CD4-positive, alpha-beta T cell treated with Interleukin-6 at 100 ng/mL for 8 hours (primary cell): Measurements from ENCODE around the gene ING1.
A peak's percentile ranks its signal among the peaks of the same experiment; 100 is the strongest.
"Not testable (repeated sequence)": the region's sequence is repeated elsewhere in the genome, so short reads cannot be mapped to it uniquely, and the experiment has no call there.

Source experiments
- DNase-seq: peaks from one replicate; pipeline ENCODE4 v3.0.0-alpha.2; 2020; ENCODE audit warnings: mixed read lengths, low spot score

Gene ING1

DNA sequence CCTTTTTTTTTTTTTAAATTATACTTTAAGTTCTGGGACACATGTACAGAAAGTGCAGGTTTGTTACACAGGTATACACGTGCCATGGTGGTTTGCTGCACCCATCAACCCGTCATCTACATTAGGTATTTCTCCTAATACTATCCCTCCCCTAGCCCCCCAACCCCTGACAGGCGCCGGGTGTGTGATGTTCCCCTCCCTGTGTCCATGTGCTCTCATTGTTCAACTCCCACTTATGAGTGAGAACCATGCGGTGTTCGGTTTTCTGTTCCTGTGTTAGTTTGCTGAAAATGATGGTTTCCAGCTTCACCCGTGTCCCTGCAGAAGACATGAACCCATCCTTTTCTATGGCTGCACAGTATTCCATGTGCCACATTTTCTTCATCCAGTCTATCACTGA is 17.7 kb upstream of the ING1 start:
- DNase-seq = not testable (repeated sequence)

DNA sequence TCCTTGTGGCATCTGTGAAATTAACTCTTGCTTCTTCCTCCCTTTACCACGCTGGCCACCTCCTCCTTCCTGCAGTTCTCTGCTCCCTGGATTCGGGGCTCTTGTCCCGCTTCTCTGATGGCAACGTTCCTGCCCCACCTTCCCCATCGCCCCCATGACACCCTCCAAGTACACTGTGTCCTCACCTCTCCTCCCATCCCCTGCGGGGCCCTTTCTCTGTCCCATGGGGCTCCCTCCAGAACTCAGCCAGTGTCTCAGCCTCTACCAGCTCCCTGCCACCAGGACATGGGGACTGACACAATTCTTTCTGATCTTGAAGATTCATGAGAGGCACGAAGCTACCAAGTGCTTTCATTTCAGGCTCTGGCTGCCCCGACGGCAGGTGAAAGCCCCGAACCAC is 16.7 kb upstream of the ING1 start:
- DNase-seq = no peak

DNA sequence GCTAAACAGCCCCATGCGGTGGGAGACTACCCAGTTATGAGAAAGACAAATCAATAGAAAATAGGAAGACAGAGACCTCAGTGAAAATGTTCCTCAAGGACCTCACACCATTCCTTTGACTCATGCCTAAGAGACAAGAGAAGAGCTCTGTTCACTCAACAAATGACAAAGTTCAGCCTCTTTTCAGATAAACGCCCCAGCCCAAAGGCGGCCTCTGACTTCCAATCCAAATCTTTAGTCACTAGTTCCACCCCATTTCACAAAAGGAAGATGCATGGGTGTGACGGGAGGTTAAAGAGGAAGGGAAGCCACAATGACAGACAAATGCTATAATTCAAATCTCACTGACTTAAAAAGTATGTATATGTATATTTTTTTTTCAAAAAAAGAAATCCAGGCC is 15.7 kb upstream of the ING1 start:
- no peak for DNase-seq

DNA sequence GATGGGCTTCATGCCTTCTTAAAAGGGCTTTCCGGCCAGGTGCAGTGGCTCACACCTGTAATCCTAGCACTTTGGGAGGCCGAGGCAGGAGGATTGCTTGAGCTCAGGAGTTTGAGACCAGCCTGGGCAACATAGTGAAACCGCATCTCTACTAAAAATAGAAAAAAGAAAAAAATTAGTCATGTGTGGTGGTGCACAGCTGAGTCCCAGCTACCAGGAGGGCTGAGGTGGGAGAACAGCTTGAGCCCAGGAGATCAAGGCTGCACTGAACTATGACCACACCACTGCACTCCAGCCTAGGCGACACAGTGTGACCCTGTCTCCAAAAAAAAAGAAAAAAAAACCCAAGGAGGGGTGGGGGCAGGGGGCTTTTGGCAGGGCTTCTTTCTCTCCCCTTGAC is 14.8 kb upstream of the ING1 start:
- DNase-seq = no peak

DNA sequence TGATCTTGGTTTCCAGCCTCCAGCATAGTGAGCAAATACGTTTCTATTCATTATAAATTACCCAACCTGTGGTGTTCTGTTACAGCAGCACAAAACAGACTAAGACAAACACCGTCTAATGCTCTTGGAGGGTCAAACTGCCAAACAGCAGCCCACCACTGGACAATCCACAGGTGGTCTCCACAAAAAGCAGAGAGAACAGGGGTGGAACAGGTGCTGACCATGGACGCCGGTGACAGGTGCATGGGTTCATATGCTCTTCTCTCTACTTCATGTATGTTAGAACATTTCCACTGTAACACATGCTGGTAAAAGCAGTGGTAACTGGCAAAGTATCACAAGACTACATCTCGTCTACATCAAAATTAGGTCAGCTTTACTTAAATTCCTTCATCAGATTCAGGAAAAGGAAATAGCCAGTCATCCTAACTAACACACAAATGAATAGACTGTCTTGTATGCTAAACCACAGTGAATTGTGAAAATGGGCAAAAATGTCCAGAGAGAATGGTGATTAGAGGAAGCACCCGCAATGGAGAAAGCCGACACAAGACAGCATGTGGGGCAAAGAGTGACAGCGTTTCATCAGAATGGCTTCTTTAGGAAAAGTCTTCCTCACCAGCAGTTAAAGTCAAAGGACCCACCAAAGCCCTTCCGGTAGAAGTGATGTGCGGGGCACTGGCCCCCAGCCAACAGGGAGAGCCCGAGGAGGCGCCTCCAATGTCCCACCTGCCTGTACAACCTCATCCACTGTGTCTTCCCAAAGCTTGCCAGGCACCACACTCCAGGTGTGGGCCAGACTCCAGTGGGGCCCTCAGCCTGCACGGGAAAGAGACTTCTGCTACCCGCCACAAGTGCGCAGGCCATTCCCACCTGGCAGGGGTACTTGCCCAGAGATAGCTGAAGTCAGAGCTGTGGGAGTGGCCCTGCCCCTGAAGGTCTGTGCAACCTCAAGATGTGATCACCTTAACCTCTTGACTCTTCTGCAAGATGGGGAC is 14.1 kb upstream of the ING1 start:
- DNase-seq = no peak

DNA sequence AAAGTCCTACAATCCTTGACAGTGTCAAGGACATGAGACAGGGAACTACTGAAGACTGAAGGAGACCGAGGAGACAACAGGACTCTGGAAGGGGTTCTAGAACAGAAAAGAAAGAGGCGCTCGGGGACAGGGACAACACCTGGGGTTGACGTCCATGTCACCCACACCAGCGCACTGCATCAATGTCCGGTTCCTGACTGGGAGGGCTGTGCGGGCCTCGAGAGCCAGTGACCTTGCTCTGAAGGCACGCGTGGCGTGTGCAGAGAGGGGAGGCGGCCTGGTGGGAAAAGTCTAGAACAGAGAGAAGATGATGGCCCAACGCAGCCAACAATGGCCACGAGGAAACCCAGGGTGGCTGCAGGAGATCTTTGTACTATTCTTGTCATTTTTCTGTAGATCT is 13.3 kb upstream of the ING1 start:
- no peak for DNase-seq

DNA sequence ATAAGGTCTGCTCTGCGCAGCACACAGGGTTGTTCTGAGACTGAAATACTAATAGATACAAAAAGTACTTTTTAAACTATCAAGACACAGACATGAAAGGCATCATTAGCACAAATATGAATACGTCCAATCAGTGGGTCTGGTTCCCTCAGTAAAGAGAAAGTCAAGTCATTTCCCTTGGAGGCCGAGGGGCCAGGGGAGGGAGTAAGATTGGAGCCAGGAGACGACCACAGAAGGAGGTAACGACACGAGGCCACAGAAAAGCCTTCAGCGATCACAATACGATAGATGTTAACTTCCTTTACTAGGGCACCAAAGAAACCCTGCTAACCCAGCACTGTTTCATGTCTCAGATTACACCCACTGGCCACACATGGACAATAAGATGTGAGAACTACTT is 12.9 kb upstream of the ING1 start:
- DNase-seq = no peak

DNA sequence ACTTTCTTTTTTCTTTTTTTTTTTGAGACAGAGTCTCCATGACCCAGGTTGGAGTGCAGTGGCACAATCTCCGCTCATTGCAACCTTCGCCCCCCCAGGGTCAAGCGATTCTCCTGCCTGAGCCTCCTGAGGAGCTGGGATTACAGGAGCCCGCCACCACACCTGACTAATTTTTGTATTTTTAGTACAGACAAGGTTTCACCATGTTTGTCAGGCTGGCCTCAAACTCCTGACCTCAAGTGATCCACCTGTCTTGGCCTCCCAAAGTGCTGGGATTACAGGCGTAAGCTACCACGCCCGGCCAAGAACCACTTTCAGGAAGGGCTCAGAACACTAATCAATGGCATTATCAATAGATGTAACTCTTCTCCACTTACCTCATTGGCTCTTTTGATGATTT is 12.4 kb upstream of the ING1 start:
- DNase-seq = not testable (repeated sequence)

DNA sequence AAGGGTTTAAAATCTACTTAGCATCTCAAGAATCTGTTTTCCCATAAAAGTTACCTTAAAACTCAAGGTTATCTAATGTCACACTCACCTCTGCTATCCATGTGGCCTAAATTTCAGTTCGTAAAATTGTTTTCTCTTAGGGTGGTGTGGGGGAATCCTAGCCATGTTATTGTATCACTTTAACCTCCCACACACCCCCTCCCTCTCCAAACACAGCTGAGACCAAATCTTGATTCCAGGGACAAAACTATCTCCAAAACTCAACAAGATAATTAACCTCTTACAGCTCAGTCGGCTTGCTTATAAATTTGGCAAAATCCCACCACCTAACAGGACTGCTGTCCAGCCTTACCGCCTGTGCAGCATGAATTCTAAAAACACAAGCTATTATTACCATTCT is 11.4 kb upstream of the ING1 start:
- no peak for DNase-seq

DNA sequence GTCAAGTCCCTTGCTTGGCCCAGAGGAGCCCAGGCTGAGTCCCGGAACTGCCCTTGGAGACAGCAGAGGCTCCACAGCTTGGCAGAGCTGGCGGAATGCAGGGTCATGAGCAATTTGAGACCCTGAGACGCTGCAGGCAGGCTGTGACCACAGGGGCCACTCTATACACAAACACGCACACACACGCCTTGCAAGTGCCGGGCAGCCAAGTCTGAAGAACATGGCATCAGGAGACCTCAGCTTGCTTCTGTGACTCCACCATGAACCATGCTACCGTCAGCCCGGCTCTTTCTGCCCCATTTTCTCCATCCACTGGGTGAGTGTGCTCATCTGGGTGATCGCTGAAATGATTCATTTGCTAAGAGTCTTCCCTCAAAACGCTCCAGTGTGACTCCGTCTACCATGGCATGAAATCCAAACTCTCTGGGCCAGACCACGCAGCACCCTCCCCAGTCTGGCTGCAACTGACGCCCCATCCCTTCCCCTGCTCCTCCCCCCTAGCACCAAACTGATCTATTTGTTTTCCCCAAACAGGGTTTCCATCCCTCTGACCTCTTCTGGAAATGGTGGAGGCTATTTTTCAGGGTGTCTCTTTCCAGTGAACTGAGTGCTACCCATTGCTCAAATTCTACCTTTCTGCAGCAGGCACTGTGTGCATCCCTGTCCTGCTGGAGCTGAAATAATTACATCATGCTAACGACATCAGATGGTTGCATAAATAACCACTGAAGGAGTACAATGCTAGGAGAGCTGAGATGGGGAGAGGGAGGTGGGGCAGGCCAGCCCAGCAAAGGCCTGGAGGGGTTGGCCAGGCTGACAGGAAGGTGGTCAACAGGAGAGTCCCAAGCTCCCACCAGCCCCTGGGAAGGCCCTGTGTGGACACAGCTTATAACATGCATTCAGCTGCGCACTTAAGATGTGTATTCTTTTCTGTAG is 10.6 kb upstream of the ING1 start:
- no peak for DNase-seq

DNA sequence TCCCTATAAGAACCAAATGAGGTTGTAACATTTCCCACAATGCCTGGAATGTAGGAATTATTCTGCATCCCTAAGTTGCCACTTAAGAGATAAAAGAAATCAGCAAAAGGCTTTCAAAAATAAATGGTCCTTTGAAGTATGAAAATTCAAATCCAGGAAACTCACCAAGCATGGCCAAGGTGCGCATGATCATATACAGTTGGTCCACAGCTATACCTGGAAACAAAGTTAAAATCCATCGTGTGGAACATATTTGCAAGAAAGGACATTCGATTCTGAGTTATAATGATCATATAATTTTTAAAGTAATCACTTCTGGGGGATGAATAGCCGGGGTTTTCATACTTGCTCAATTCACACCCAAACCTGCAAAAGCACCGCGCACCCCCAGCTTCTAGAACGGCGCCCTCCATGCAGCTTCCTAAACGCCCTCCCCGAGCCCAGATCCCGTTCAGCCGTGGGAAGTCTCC is 8.1 kb upstream of the ING1 start:
- DNase-seq = no peak

DNA sequence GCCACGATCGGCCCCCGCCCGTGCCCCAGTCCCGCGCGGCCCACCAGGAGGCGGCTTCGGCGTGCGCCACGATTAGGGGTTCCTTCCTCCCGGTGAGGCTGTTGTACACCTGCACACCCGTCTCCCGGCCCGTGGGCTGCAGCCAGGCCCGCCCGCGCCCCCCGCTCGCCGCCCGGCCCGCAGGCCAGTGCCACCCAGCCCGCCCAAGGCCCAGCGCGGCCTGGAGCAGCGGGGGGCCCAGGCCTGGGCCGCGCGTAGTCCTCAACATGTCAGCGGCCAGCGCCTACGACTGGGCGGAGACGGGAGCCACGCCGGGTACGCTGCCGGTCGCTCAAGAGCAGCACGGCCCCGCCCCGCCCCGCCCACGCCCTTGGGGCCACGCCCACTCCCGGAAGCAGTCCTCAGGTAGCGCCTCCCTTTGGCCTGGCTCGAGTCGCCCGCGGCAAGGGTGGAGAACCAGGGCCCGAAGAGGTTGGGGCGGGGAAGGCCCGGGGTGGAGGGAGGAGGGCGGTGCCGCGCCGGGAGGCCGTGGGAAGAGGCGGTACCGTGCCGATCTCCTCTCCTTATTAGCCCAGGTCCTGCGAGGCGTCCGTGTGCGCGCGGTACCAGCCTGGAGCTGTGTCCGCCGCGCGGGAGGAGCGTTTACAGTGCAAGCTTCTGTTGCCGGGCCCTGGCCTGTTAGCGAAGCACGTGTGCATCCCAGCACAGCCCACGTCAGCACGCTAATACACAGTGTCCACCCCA is 7.5 kb upstream of the ING1 start, which contains the start of gene CARS2:
CARS2 (minus strand) TSS at position 291 of the 744 bp plus-strand sequence; CDS start at position 268, 23 bp downstream.
- peak; percentile 98 for DNase-seq

DNA sequence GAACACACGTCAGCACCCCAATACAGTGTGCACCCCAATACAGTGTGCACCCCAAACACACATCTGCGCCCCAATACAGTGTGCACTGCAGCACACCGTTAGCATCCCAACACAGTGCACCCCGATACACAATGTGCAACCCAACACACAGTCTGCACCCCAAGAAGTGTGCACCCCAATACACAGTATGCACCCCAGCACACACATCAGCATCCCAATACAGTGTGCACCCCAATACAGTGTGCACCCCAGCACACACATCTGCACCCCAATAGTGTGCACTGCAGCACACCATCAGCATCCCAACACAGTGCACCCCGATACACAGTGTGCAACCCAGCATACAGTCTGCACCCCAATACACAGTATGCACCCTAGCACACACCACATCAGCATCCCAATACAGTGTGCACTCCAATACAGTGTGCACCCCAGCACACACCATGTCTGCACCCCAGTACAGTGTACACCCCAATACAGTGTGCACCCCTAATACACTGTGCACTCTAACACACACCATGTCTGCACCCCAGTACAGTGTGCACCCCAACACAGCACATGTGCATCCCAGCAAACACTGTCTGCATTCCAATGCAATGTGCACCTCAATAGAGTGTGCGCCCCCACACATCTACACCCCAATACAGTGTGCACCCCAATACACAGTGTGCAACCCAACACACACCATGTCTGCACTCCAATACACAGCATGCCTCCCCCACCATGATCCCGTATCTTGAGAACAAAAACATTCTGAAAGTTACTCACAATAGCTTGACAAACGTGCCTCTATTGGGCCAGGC is 6.7 kb upstream of the ING1 start:
- DNase-seq = no peak

DNA sequence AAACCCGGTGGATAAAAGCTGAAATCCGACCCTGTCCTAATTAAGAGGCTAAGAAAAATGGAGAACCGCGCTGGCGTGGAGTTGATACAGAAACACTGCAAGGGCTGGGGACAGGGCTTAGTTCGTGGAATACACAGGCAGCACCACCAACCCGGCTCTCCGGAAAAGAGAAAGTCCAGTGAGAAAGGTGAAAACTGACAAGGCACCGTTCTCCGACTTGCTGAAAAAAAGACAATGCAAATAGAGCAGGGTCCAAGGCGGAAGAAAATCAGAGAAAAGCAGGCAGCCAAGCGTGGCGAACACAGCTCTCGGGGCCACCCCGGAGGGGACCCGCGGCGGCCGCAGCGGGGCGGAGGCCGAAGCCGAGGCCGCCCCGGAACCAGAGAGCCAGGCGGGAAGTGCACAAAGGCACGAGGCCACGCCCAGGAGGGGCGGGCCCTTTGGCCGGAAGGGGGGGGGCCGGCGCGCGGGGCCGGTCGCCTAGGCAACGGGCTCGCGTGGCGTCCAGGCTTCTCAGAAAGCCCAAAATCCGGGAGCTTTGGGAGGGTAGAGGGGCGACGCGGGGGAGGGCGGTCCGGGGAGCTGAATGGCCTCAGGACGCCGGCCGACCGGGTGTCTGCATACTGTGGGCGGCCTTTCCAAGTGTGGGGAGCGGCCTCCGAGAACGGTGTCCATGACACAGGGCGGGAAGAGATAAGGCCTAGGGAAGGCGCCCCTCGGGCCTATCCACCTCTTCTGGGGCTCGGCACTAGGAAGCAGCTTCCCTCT is 1.2 kb upstream of the ING1 start:
- DNase-seq = peak; percentile 88

DNA sequence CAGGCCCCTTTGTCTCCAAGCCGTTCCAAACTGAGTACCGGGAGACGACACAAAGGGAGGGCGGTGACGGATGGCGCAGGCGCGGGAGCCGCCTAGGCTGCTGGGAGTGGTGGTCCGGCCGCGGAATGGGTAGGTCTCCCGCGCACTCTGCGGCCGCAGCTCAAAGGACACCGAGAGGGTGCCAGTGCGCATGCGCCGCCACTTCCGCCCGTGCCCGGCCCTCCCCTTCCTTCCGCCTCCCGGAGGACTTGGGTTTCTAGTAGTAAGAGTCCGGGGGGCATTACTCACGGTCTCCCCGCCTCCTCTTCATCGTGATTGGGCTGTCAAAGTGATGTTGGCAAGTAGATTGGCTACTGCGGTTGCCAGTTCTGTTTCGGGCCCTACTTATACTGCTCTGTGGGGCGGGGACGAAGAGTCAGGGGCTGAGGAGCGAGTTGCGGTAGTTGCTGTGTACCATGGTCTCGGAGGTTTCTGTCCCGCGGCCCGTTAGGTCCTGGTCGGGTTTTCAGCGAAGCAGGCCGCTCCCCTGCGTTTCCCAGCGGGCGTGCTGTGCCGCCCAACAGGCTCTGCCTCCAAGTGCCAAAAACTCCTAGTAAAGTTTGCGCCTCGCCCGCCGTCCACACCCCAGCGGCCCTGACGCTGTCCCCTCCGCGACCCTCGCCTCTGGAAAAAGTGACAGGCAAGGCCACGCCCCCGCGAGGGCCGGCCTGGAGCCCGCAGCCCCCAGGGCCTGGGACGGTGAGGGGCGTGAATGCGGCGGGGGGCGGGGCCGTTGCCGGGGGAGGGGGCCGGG is 455 bp upstream of the ING1 start:
- DNase-seq = peak; percentile 100

DNA sequence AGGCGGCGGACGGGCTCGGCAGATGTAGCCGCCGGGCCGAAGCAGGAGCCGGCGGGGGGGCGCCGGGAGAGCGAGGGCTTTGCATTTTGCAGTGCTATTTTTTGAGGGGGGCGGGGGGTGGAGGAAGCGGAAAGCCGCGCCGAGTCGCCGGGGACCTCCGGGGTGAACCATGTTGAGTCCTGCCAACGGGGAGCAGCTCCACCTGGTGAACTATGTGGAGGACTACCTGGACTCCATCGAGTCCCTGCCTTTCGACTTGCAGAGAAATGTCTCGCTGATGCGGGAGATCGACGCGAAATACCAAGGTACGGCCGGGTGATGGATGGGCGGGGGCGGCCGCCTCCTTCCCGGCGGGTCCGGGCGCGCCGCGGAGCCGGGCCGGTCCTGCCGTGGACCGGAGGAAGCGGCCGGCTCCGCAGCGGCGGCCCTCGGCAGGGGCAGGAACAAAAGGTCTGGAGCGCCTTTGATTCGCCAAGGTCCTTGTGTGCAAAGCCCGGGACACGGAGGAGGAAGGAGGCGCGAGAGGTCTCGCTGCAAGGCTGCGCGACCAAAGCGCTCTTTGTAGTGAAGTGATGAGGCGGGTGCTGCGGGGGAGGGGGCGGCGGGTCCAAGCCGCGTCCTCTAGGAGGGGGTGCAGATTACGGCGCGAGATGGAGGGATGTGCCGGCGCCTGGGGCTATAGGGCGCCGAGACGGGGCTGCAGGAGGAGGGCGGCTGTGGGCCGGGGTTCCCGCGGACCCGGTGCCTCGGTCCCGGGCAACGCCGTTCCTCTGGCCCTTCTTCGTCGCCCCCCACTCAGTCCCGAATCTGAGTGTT is 689 bp downstream of the ING1 start:
- DNase-seq = peak; percentile 75

DNA sequence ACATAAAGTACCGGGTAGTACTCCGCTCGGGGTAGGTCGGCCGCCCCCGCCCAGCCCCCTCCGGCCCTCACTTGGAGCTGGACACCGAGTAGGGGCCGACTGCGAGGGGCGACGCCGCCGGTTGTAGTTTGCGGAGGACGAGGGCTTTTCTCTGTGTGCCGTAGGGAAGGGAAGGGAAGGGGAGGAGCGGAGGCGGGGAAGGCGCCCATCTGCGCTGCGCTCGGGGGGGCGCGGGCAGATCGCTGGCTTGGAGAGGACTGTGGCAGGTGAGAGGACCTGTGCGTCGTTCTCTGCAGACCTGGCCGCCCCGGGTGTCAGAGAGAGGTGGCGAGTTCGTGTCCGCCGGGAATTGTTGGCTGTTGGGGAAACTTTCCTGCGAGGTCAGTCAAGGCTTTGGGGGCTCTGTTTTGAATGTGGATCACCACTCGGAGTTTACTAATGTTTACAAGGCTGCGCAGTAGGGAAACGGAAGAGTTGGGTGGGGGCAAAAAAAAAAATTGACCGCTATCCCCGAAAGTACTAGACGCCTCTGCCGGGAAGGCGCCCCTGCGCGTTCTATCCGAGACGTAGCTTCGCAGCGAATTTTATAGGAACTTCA is 1.4 kb downstream of the ING1 start:
- DNase-seq = no peak
